DOHH2 (cell line): Measurements from ENCODE around the gene MTCH2.

ENCODE experiments used
- H3F3A ChIP-seq: fragments of 200-600 bp; sonication (generic), shearing (Covaris generic); 2 replicates; pipeline ENCODE4 v1.6.0; 2016; ENCODE audit warnings: antibody characterized with exemption, mild to moderate bottlenecking; ENCODE audit not compliant: control insufficient read depth, insufficient read depth
- H3K27ac ChIP-seq: fragments of 200-600 bp; sonication (generic); 2 replicates; pipeline ENCODE4 v1.5.1; 2014; ENCODE audit warnings: low read depth, mild to moderate bottlenecking, low read length, moderate library complexity
- H3K27me3 ChIP-seq: fragments of 200-600 bp; sonication (generic); 2 replicates; pipeline ENCODE4 v1.6.1; 2014; ENCODE audit warnings: mild to moderate bottlenecking, low read length, mixed read lengths; ENCODE audit not compliant: control insufficient read depth
- H3K36me3 ChIP-seq: fragments of 200-600 bp; sonication (generic); 2 replicates; pipeline ENCODE4 v1.6.1; 2014; ENCODE audit warnings: mild to moderate bottlenecking, low read length, moderate library complexity, mixed read lengths; ENCODE audit not compliant: control insufficient read depth
- H3K4me1 ChIP-seq: fragments of 200-600 bp; sonication (generic); 2 replicates; pipeline ENCODE4 v1.6.1; 2014; ENCODE audit warnings: mild to moderate bottlenecking, low read length, mixed read lengths; ENCODE audit not compliant: control insufficient read depth
- H3K4me2 ChIP-seq: fragments of 200-600 bp; sonication (generic); 2 replicates; pipeline ENCODE4 v1.6.0; 2014; ENCODE audit warnings: mild to moderate bottlenecking, low read length, moderate library complexity
- H3K4me3 ChIP-seq: fragments of 200-600 bp; sonication (generic); 2 replicates; pipeline ENCODE4 v1.5.1; 2014; ENCODE audit warnings: mild to moderate bottlenecking, low read length, mixed read lengths
- H3K79me2 ChIP-seq: fragments of 200-600 bp; sonication (generic); 2 replicates; pipeline ENCODE4 v1.6.1; 2014; ENCODE audit warnings: mild to moderate bottlenecking, low read length, mixed read lengths; ENCODE audit not compliant: control insufficient read depth
- H3K9me2 ChIP-seq: fragments of 200-600 bp; sonication (generic); replicated peaks from 2 replicates; pipeline ENCODE4 v1.6.1; 2014; ENCODE audit warnings: mild to moderate bottlenecking, low read length, mixed read lengths; ENCODE audit not compliant: control insufficient read depth
- H3K9me3 ChIP-seq: fragments of 200-600 bp; sonication (generic); 2 replicates; pipeline ENCODE4 v1.6.1; 2014; ENCODE audit warnings: antibody characterized with exemption, low read length, mixed read lengths; ENCODE audit not compliant: control insufficient read depth, insufficient read depth
- H4K20me1 ChIP-seq: fragments of 200-600 bp; sonication (generic); 2 replicates; pipeline ENCODE4 v1.6.0; 2014; ENCODE audit warnings: low read depth, mild to moderate bottlenecking, antibody characterized with exemption, low read length, moderate library complexity; ENCODE audit not compliant: control insufficient read depth, insufficient read depth
- CTCF ChIP-seq: fragments of 200-600 bp; sonication (generic); IDR thresholded peaks from one replicate; pipeline ENCODE4 v1.5.1; 2014; ENCODE audit warnings: antibody characterized with exemption, mild to moderate bottlenecking, low read depth, low read length; ENCODE audit not compliant: poor library complexity, severe bottlenecking
- EZH2phosphoT487 ChIP-seq: fragments of 200-600 bp; sonication (generic); IDR thresholded peaks from 2 replicates; pipeline ENCODE4 v1.6.1; 2017; ENCODE audit warnings: borderline replicate concordance, mild to moderate bottlenecking, antibody characterized with exemption, low read length, moderate library complexity, mixed read lengths

MTCH2 gene

GRCh38 chr11:47592970-47593369 lies 49.4 kb downstream of the MTCH2 start:
- Histone ChIP-seq H3K4me2 (no peak overlapping the region), H3K4me3 (no peak overlapping the region), H3K9me3 (no peaks in the 10 kb centered on the region), H3K36me3 (no peaks in the 10 kb centered on the region), H3F3A (no peaks in the 10 kb centered on the region), H3K4me1 (peaks cover 7% of the 10 kb centered on the region; the same call in 1 of the 2 replicates), H4K20me1 (no peaks in the 10 kb centered on the region), H3K27ac (no peak overlapping the region), H3K27me3 (peaks cover 25% of the 10 kb centered on the region), H3K9me2 (no peaks in the 10 kb centered on the region), H3K79me2 (no peaks in the 10 kb centered on the region)
- TF ChIP-seq CTCF (no peak), EZH2phosphoT487 (no peak)

GRCh38 chr11:47592251-47592650 lies 50.1 kb downstream of the MTCH2 start:
- peaks cover 7% of the 10 kb centered on the region; the same call in 1 of the 2 replicates for H3K4me1 ChIP-seq
- H3K4me2 ChIP-seq: no peak overlapping the region
- H3K9me3 ChIP-seq: no peaks in the 10 kb centered on the region
- no peak overlapping the region for H3K27ac ChIP-seq
- no peak overlapping the region for H3K4me3 ChIP-seq
- no peaks in the 10 kb centered on the region for H4K20me1 ChIP-seq
- TF ChIP-seq CTCF: no peak
- no peaks in the 10 kb centered on the region for H3K9me2 ChIP-seq
- no peaks in the 10 kb centered on the region for H3K79me2 ChIP-seq
- H3K27me3 ChIP-seq: peaks cover 25% of the 10 kb centered on the region
- H3K36me3 ChIP-seq: no peaks in the 10 kb centered on the region
- H3F3A ChIP-seq: no peaks in the 10 kb centered on the region

GRCh38 chr11:47591764-47592163 lies 50.6 kb downstream of the MTCH2 start:
- H3K27ac ChIP-seq: no peak overlapping the region
- no peaks in the 10 kb centered on the region for H3F3A ChIP-seq
- TF ChIP-seq EZH2phosphoT487 (no peak), CTCF (no peak)
- H3K9me3 ChIP-seq: no peaks in the 10 kb centered on the region
- no peaks in the 10 kb centered on the region; the same call in 1 of the 2 replicates for H3K36me3 ChIP-seq
- H3K9me2 ChIP-seq: no peaks in the 10 kb centered on the region
- no peaks in the 10 kb centered on the region for H3K79me2 ChIP-seq
- H3K27me3 ChIP-seq: peaks cover 25% of the 10 kb centered on the region
- H3K4me1 ChIP-seq: peaks cover 7% of the 10 kb centered on the region; the same call in 1 of the 2 replicates
- no peak overlapping the region for H3K4me2 ChIP-seq
- no peak overlapping the region for H3K4me3 ChIP-seq
- no peaks in the 10 kb centered on the region for H4K20me1 ChIP-seq
